Measurements from ENCODE around the gene DCANP1. TPM values are rescaled to one million over a fixed set of nuclear protein-coding genes. Genes with fewer than 3 reads are reported as not detected.
A peak's percentile ranks its signal among the peaks of the same experiment; 100 is the strongest.

The DCANP1 gene
- total RNA-seq, 1 donor from 2014 or later, result not detected

- DNase-seq (ENCODE audit: low read depth in 2 of 2), result no peak
Measured at GRCh38 chr5:135442431-135443160, 4.6 kb downstream of the DCANP1 start.

- no peak for DNase-seq (ENCODE audit: low read depth in 2 of 2)
Measured at GRCh38 chr5:135441919-135442318, 5.2 kb downstream of the DCANP1 start.

- DNase-seq (ENCODE audit: low read depth in 2 of 2), result no peak
Measured at GRCh38 chr5:135441350-135441831, 5.8 kb downstream of the DCANP1 start.

GRCh38 chr5:135440916-135441315 lies 6.2 kb downstream of the DCANP1 start:
- no peak for DNase-seq (ENCODE audit: low read depth in 2 of 2)

- no peak for DNase-seq (ENCODE audit: low read depth in 2 of 2)
Measured at GRCh38 chr5:135439231-135440205, 7.6 kb downstream of the DCANP1 start.

GRCh38 chr5:135438636-135439221 lies 8.4 kb downstream of the DCANP1 start:
- DNase-seq (ENCODE audit: low read depth in 2 of 2), result no peak

GRCh38 chr5:135437796-135438560 lies 9.2 kb downstream of the DCANP1 start:
- peak; percentile 17 to 44 for DNase-seq (ENCODE audit: low read depth in 2 of 2)

GRCh38 chr5:135437422-135437795 lies 9.7 kb downstream of the DCANP1 start:
- no peak for DNase-seq (ENCODE audit: low read depth in 2 of 2)

- no peak for DNase-seq (ENCODE audit: low read depth in 2 of 2)
Measured at GRCh38 chr5:135436951-135437418, 10.2 kb downstream of the DCANP1 start.

GRCh38 chr5:135435467-135436330 lies 11.4 kb downstream of the DCANP1 start:
- no peak for DNase-seq (ENCODE audit: low read depth in 2 of 2)

- no peak for DNase-seq (ENCODE audit: low read depth in 2 of 2)
Measured at GRCh38 chr5:135434591-135435466, 12.3 kb downstream of the DCANP1 start.

GRCh38 chr5:135433681-135434426 lies 13.3 kb downstream of the DCANP1 start:
- no peak for DNase-seq (ENCODE audit: low read depth in 2 of 2)

GRCh38 chr5:135432113-135432512 lies 15.0 kb downstream of the DCANP1 start:
- no peak for DNase-seq (ENCODE audit: low read depth in 2 of 2)

GRCh38 chr5:135430135-135430437 lies 17.1 kb downstream of the DCANP1 start:
- DNase-seq (ENCODE audit: low read depth in 2 of 2), result no peak

- DNase-seq (ENCODE audit: low read depth in 2 of 2), result no peak
Measured at GRCh38 chr5:135429301-135430134, 17.6 kb downstream of the DCANP1 start.

- DNase-seq (ENCODE audit: low read depth in 2 of 2), result no peak
Measured at GRCh38 chr5:135428586-135428985, 18.6 kb downstream of the DCANP1 start.
